ENCODE measurements around the gene SLC35F1.

GRCh38 chr6:117906958-117907600, at the start of gene SLC35F1:
- peak in 2 of 3 experiments; percentile 20 to 50 for TF ChIP-seq CTCF (optimal IDR thresholded peaks at IDR 0.05 in 1 of 3, IDR thresholded peaks at IDR 0.05 in 1 of 3, conservative IDR thresholded peaks at IDR 0.05 in 1 of 3; ENCODE audit: extremely low read depth in 1 of 3, insufficient read depth in 2 of 3, low read length in 3 of 3)
- TF ChIP-seq EZH2 (IDR thresholded peaks at IDR 0.05; ENCODE audit: low read length): no peak
